ENCODE results near the gene ATP10B. TPM values are rescaled to one million over a fixed set of nuclear protein-coding genes. Genes with fewer than 3 reads are reported as not detected.

ATP10B gene
- total RNA-seq, 1 donor from 2014 or later = under 0.01 TPM

DNA sequence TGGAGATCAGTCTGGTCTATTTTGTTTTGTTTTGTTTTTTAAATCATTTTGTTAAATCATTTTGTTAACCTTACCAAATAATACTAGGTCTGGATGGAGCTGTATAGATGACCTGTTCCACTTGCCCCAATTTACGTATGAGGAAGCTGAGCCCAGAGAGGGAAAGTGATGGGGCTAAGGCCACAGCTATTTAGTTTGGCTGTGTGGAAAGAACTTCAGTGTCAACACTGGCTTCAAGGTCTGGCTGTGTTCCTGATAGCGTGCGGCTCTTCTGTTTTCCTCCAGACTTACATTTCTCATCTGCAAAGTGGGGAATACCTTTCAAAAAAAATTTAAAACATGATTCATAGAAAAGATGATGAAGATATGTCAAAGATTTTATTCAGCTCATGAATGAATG is 317.9 kb downstream of the ATP10B start:
- no peaks in the 10 kb centered on the region for H3K4me1 ChIP-seq (ENCODE audit: control insufficient read depth in 3 of 3, insufficient read depth in 3 of 3, low read length in 3 of 3)
- no peaks in the 10 kb centered on the region for H3K9me3 ChIP-seq (ENCODE audit: control insufficient read depth in 3 of 3, low read length in 3 of 3)
- H3K27me3 ChIP-seq (ENCODE audit: control insufficient read depth in 3 of 3, insufficient read depth in 3 of 3, low read length in 3 of 3) = peaks cover 0 to under 1% (median 0%) of the 10 kb centered on the region in 3 donors

DNA sequence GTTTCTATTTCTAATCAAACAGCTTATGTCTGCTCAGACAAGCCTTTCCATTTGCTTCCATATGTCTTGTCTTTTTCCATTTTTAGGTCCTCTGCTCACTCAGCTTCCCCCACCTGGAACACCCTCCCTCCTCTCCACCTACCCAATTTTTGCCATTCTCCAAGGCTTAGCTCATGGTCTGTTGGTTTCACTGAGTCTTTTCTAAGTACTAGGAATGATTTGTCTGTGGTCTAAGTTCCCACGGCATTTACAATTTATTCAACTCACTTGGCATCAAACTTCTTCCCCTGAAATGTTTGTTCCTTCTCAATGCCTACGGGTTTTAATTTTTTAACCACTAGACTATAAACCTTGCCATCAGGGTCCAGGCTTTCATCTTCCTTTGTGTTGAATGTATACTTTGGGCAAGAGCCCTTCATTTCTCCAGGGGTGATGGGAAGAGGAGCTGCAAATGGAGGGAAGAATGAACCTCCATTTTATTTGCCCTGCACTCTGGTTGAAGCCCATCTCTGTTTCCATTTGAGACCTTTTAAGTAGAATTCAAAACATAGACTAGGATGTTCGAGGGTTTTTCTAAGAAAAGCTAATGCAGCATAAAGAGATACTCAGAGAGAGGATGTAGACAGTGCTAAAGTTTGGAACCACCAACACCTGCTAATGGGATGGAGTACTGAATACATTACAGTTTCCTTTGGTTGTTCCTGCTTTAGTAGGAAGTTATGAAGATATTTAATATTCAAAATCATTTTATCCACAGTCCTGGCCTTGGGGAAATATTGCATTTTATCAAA is 326.3 kb downstream of the ATP10B start:
- Histone ChIP-seq H3K9me3 (ENCODE audit: control insufficient read depth in 3 of 3, low read length in 3 of 3) (no peaks in the 10 kb centered on the region), H3K27ac (ENCODE audit: low read depth, low read length) (no peak overlapping the region), H3K4me1 (ENCODE audit: control insufficient read depth in 3 of 3, insufficient read depth in 3 of 3, low read length in 3 of 3) (peaks cover 0 to 4% (median 0%) of the 10 kb centered on the region in 3 donors), H3K4me3 (ENCODE audit: low read length in 3 of 3) (no peak overlapping the region), H3K36me3 (ENCODE audit: control insufficient read depth in 3 of 3, insufficient read depth in 3 of 3, low read length in 3 of 3) (no peaks in the 10 kb centered on the region), H3K9ac (ENCODE audit: low read depth in 1 of 3, low read length in 3 of 3) (no peak overlapping the region), H3K27me3 (ENCODE audit: control insufficient read depth in 3 of 3, insufficient read depth in 3 of 3, low read length in 3 of 3) (peaks cover 0 to 4% (median 0%) of the 10 kb centered on the region in 3 donors)

More for the DNA sequence above, 317.9 kb downstream of the ATP10B start:
- Histone ChIP-seq H3K27ac (ENCODE audit: low read depth, low read length) (no peak overlapping the region), H3K36me3 (ENCODE audit: control insufficient read depth in 3 of 3, insufficient read depth in 3 of 3, low read length in 3 of 3) (no peaks in the 10 kb centered on the region), H3K4me3 (ENCODE audit: low read length in 3 of 3) (no peak overlapping the region), H3K9ac (ENCODE audit: low read depth in 1 of 3, low read length in 3 of 3) (no peak overlapping the region)

DNA sequence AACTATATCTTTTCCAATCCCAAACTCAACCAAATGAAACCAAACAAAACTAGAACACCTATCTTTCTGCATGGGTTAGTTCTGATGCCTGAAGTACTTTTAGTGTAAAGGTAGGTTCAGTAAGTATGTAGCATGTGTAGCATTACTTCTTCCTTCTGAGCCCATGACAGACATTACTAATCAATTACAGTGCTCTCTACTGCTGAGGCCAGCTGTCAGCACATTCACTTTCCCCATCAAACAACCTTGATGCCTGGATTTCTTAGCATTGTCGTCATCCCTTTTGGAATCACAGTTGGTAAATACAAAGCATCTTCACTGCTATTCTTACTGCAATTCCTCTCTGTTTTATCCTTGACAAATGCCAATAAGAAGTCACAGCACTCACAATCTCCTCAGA is 327.2 kb downstream of the ATP10B start:
- no peak overlapping the region for H3K27ac ChIP-seq (ENCODE audit: low read depth, low read length)
- H3K4me1 ChIP-seq (ENCODE audit: control insufficient read depth in 3 of 3, insufficient read depth in 3 of 3, low read length in 3 of 3) = peaks cover 0 to 4% (median 0%) of the 10 kb centered on the region in 3 donors
- H3K9me3 ChIP-seq (ENCODE audit: control insufficient read depth in 3 of 3, low read length in 3 of 3) = no peaks in the 10 kb centered on the region
- H3K36me3 ChIP-seq (ENCODE audit: control insufficient read depth in 3 of 3, insufficient read depth in 3 of 3, low read length in 3 of 3) = no peaks in the 10 kb centered on the region
- no peak overlapping the region for H3K4me3 ChIP-seq (ENCODE audit: low read length in 3 of 3)
- H3K27me3 ChIP-seq (ENCODE audit: control insufficient read depth in 3 of 3, insufficient read depth in 3 of 3, low read length in 3 of 3) = peaks cover 0 to 4% (median 0%) of the 10 kb centered on the region in 3 donors
- no peak overlapping the region for H3K9ac ChIP-seq (ENCODE audit: low read depth in 1 of 3, low read length in 3 of 3)

DNA sequence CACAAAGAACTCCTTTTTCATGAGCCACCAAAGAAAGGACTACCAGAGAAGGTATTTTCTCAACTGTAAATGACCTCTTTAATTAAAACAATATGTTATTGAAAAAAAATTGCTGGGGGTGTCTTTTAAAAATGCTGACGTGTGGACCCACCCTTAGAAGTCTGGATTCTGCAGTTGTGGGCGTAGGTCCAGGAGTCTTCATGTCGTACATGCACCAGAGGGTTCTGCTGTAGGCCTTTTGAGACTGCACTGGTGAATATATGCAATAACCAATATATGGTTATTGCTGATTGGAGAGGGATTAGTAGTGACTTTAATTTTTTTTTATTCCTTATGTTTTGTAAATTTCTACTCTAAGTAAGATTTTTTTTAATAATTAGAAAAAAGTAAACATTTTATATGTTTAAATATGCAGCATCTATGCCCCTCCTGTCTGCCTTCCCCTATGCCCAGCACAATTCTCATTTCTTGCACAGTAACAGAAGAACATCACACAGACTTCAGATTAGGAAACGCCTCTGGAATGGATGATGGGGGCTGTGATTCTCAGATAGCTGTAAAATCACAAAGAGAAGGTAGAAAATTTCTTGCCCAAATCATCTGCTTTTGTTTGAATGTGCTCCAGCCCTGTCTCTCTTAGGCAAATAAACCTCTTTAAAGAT is 328.4 kb downstream of the ATP10B start:
- no peak overlapping the region for H3K9ac ChIP-seq (ENCODE audit: low read depth in 1 of 3, low read length in 3 of 3)
- H3K36me3 ChIP-seq (ENCODE audit: control insufficient read depth in 3 of 3, insufficient read depth in 3 of 3, low read length in 3 of 3) = no peaks in the 10 kb centered on the region
- no peak overlapping the region for H3K27ac ChIP-seq (ENCODE audit: low read depth, low read length)
- H3K9me3 ChIP-seq (ENCODE audit: control insufficient read depth in 3 of 3, low read length in 3 of 3) = no peaks in the 10 kb centered on the region
- peaks cover 0 to 4% (median 0%) of the 10 kb centered on the region in 3 donors for H3K27me3 ChIP-seq (ENCODE audit: control insufficient read depth in 3 of 3, insufficient read depth in 3 of 3, low read length in 3 of 3)
- H3K4me1 ChIP-seq (ENCODE audit: control insufficient read depth in 3 of 3, insufficient read depth in 3 of 3, low read length in 3 of 3) = peaks cover 0 to 4% (median 0%) of the 10 kb centered on the region in 3 donors
- no peak overlapping the region for H3K4me3 ChIP-seq (ENCODE audit: low read length in 3 of 3)

DNA sequence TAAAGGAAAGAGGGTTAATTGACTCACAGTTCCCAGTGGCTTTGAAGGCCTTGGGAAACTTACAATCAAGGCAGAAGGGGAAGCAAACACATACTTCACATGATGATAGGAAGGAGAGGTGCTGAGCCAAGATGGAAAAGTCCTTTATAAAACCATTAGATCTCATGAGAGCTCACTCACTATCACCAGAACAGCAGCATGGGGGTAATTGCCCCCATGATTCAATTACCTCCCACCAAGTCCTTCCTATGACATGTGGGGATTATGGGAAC is 330.7 kb downstream of the ATP10B start:
- Histone ChIP-seq H3K36me3 (ENCODE audit: control insufficient read depth in 3 of 3, insufficient read depth in 3 of 3, low read length in 3 of 3) (no peaks in the 10 kb centered on the region), H3K27me3 (ENCODE audit: control insufficient read depth in 3 of 3, insufficient read depth in 3 of 3, low read length in 3 of 3) (no peaks in the 10 kb centered on the region), H3K4me1 (ENCODE audit: control insufficient read depth in 3 of 3, insufficient read depth in 3 of 3, low read length in 3 of 3) (no peaks in the 10 kb centered on the region), H3K9ac (ENCODE audit: low read depth in 1 of 3, low read length in 3 of 3) (no peak overlapping the region), H3K4me3 (ENCODE audit: low read length in 3 of 3) (no peak overlapping the region), H3K27ac (ENCODE audit: low read depth, low read length) (no peak overlapping the region), H3K9me3 (ENCODE audit: control insufficient read depth in 3 of 3, low read length in 3 of 3) (no peaks in the 10 kb centered on the region)

DNA sequence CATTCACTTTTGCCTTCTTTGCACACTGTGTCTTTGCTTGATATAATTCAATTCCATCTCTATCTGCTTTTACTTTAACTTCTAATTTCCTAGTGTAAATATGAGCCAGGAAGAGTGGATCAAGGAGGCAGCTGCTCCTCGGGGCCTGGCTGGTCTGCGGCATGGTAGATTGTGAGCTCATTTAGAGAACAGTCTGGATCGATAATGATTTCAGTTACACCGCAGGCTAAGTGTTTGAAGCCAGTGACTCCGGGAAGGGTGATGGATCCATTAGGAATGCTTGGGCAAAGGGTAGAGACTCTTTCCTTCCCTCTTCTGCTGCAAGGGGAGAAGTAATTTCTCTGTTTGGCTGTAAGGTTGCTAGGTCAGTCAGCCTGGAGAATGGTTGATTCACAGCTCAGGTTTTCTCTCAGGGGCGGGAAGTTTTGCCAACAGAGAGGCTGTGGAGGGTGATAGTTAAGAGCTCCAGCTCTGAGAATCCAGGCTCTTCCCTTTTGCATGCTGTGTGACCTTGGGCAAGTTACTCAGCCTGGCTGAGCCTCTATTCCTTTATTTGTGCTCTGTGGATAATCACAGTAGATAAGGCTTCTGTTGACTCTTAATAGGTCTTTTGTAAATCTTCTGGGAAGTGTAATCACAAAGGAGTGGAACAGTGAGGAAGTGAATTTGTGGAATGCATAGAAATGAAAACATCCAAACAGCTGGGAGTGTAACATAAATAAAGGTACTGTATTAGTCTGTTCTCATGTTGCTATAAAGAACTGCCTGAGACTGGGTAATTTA is 331.2 kb downstream of the ATP10B start:
- H3K27ac ChIP-seq (ENCODE audit: low read depth, low read length) = no peak overlapping the region
- H3K9ac ChIP-seq (ENCODE audit: low read depth in 1 of 3, low read length in 3 of 3) = no peak overlapping the region
- H3K4me3 ChIP-seq (ENCODE audit: low read length in 3 of 3) = no peak overlapping the region
- H3K9me3 ChIP-seq (ENCODE audit: control insufficient read depth in 3 of 3, low read length in 3 of 3) = no peaks in the 10 kb centered on the region
- no peaks in the 10 kb centered on the region for H3K4me1 ChIP-seq (ENCODE audit: control insufficient read depth in 3 of 3, insufficient read depth in 3 of 3, low read length in 3 of 3)
- H3K36me3 ChIP-seq (ENCODE audit: control insufficient read depth in 3 of 3, insufficient read depth in 3 of 3, low read length in 3 of 3) = no peaks in the 10 kb centered on the region
- H3K27me3 ChIP-seq (ENCODE audit: control insufficient read depth in 3 of 3, insufficient read depth in 3 of 3, low read length in 3 of 3) = no peaks in the 10 kb centered on the region

DNA sequence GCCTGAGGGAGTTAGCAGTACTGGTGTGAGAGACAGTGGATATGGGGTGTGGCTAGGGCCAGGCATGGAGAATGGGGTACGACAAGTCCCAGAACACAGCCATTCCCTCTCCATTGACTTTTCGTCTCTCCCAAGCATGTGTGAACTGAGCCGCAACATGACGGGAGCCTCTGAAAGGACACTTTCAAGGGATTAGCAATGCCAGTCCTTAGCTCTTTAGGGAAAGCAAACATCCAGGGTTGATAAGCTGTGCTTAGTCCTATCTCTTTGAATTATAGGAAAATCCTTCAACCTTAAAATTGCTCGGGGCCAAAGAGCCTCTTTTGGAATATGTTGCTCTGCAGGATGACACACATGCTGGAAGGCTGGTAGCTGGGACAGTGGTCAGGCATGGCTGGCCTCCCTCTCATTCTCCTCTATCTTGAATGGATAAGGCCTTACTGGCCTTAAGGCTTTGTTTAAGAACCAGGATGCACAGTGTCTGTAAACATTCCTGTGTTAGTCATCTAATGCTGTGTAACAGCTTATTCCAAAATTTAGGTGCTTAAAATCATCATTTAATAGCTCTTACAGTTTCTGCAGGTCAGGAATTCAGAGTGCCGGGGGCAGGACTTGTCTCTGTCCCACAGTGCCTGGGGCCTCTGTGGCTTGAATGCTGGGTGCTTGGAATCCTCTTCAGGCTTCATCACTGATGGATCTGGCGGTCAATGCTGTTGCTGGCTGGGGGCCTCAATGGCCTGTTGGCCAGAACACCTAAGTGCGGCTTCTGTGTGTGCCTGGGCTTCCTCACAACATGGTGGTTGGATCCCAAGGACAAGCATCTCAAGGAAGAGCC is 335.1 kb downstream of the ATP10B start:
- H3K9me3 ChIP-seq (ENCODE audit: control insufficient read depth in 3 of 3, low read length in 3 of 3) = no peaks in the 10 kb centered on the region
- H3K27me3 ChIP-seq (ENCODE audit: control insufficient read depth in 3 of 3, insufficient read depth in 3 of 3, low read length in 3 of 3) = peaks cover 0 to 5% (median 0%) of the 10 kb centered on the region in 3 donors
- H3K4me3 ChIP-seq (ENCODE audit: low read length in 3 of 3) = no peak overlapping the region
- no peaks in the 10 kb centered on the region for H3K36me3 ChIP-seq (ENCODE audit: control insufficient read depth in 3 of 3, insufficient read depth in 3 of 3, low read length in 3 of 3)
- H3K9ac ChIP-seq (ENCODE audit: low read depth in 1 of 3, low read length in 3 of 3) = no peak overlapping the region
- H3K27ac ChIP-seq (ENCODE audit: low read depth, low read length) = no peak overlapping the region
- no peaks in the 10 kb centered on the region for H3K4me1 ChIP-seq (ENCODE audit: control insufficient read depth in 3 of 3, insufficient read depth in 3 of 3, low read length in 3 of 3)

DNA sequence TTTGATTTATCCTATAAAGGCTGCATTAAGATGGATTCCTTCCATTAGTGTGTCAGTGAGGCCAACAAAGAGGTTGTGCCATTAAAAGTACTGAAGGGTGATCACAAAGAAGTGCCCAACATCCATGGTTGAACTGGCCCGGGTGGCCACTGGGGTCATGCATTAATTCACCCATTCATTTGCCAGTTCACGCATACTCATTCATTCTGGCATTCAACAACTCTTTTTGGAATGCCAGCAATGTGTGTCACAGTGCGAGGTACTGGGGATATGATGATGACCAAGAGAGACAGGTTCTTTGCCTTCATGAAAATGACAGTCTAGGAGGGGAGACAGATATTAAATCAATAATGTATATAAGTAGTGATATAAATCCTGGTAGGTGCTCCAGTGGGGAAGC is 337.1 kb downstream of the ATP10B start:
- H3K36me3 ChIP-seq (ENCODE audit: control insufficient read depth in 3 of 3, insufficient read depth in 3 of 3, low read length in 3 of 3) = no peaks in the 10 kb centered on the region

DNA sequence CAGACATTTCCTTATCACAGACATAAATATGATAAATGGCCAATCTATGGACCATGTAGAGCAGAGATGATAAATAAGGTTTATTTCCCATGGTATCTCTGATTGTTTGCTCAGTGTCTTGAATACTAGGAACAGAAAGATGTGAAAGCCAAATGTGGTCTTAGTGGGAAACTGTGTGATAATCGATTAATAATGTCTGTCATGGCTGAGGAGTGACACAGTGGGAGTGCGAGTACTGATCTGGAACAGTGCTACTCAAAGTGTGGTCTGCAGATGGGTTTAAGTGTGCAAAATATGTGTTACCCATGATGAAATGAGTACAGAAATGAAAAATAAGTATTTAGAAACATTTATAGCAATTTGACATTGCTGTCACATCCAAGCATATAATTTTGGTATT is 337.8 kb downstream of the ATP10B start:
- peaks cover 0 to 9% (median 7%) of the 10 kb centered on the region in 3 donors for H3K27me3 ChIP-seq (ENCODE audit: control insufficient read depth in 3 of 3, insufficient read depth in 3 of 3, low read length in 3 of 3)
- H3K9me3 ChIP-seq (ENCODE audit: control insufficient read depth in 3 of 3, low read length in 3 of 3) = no peaks in the 10 kb centered on the region
- no peaks in the 10 kb centered on the region for H3K36me3 ChIP-seq (ENCODE audit: control insufficient read depth in 3 of 3, insufficient read depth in 3 of 3, low read length in 3 of 3)
- no peak overlapping the region for H3K4me3 ChIP-seq (ENCODE audit: low read length in 3 of 3)
- no peak overlapping the region for H3K9ac ChIP-seq (ENCODE audit: low read depth in 1 of 3, low read length in 3 of 3)
- no peak overlapping the region for H3K27ac ChIP-seq (ENCODE audit: low read depth, low read length)
- no peaks in the 10 kb centered on the region for H3K4me1 ChIP-seq (ENCODE audit: control insufficient read depth in 3 of 3, insufficient read depth in 3 of 3, low read length in 3 of 3)

More for the DNA sequence above, 337.1 kb downstream of the ATP10B start:
- Histone ChIP-seq H3K4me1 (ENCODE audit: control insufficient read depth in 3 of 3, insufficient read depth in 3 of 3, low read length in 3 of 3) (no peaks in the 10 kb centered on the region), H3K27me3 (ENCODE audit: control insufficient read depth in 3 of 3, insufficient read depth in 3 of 3, low read length in 3 of 3) (peaks cover 0 to 9% (median 7%) of the 10 kb centered on the region in 3 donors), H3K9ac (ENCODE audit: low read depth in 1 of 3, low read length in 3 of 3) (no peak overlapping the region), H3K4me3 (ENCODE audit: low read length in 3 of 3) (no peak overlapping the region), H3K9me3 (ENCODE audit: control insufficient read depth in 3 of 3, low read length in 3 of 3) (no peaks in the 10 kb centered on the region), H3K27ac (ENCODE audit: low read depth, low read length) (no peak overlapping the region)
